NCI-H187 treated with DMSO at 0.1 percent for 48 hours (cell line): ENCODE data around the gene BOLL.
"Not testable (repeated sequence)": the region's sequence is repeated elsewhere in the genome, so short reads cannot be mapped to it uniquely, and the experiment has no call there.

Experiments used
- DNase-seq: peaks from one replicate; lab custom pipeline; 2025; lab: John Stamatoyannopoulos, UW

BOLL gene

GRCh38 chr2:197784956-197785941 lies at the start of gene BOLL:
TSS of gene BOLL (minus strand) at chr2:197785319. CDS start at chr2:197781850, 3,469 bp downstream.
- DNase-seq = no peak

GRCh38 chr2:197834771-197835170 lies 49.7 kb upstream of the BOLL start:
- not testable (repeated sequence) for DNase-seq

GRCh38 chr2:197828464-197829135 lies 43.5 kb upstream of the BOLL start:
- DNase-seq = no peak

- no peak for DNase-seq
Measured at GRCh38 chr2:197827618-197828017, 42.5 kb upstream of the BOLL start.

- DNase-seq = no peak
Measured at GRCh38 chr2:197822333-197822732, 37.2 kb upstream of the BOLL start.

- DNase-seq = no peak
Measured at GRCh38 chr2:197821550-197822289, 36.6 kb upstream of the BOLL start.

- no peak for DNase-seq
Measured at GRCh38 chr2:197814526-197814925, 29.4 kb upstream of the BOLL start.

- no peak for DNase-seq
Measured at GRCh38 chr2:197813093-197813787, 28.1 kb upstream of the BOLL start.

- no peak for DNase-seq
Measured at GRCh38 chr2:197810491-197810890, 25.4 kb upstream of the BOLL start.

GRCh38 chr2:197810016-197810415 lies 24.9 kb upstream of the BOLL start:
- no peak for DNase-seq

- no peak for DNase-seq
Measured at GRCh38 chr2:197809064-197809463, 23.9 kb upstream of the BOLL start.

GRCh38 chr2:197805715-197806633 lies 20.9 kb upstream of the BOLL start:
- no peak for DNase-seq

GRCh38 chr2:197804758-197805714 lies 19.9 kb upstream of the BOLL start:
- no peak for DNase-seq

GRCh38 chr2:197804049-197804757 lies 19.1 kb upstream of the BOLL start, which contains the start of gene PLCL1:
TSS of gene PLCL1 (plus strand) at chr2:197804593.
- DNase-seq = no peak

GRCh38 chr2:197803033-197803444 lies 17.9 kb upstream of the BOLL start:
- DNase-seq = no peak

- DNase-seq = no peak
Measured at GRCh38 chr2:197801033-197801432, 15.9 kb upstream of the BOLL start.

- DNase-seq = no peak
Measured at GRCh38 chr2:197800091-197800490, 15.0 kb upstream of the BOLL start.

GRCh38 chr2:197799068-197799467 lies 13.9 kb upstream of the BOLL start:
- no peak for DNase-seq

GRCh38 chr2:197798187-197798586 lies 13.1 kb upstream of the BOLL start:
- no peak for DNase-seq
